Brain microvascular endothelial cell (primary cell): ENCODE data around the gene KRTAP12-4.

ENCODE experiments used
- DNase-seq: peaks from one replicate; pipeline ENCODE4 v3.0.0-alpha.2; 2020
- H3K27ac ChIP-seq: fragments of 250-450 bp; sonication (Bioruptor Pico); 2 replicates; pipeline ENCODE4 v1.5.1; 2020; ENCODE audit warnings: mild to moderate bottlenecking, moderate library complexity
- H3K27me3 ChIP-seq: fragments of 250-450 bp; sonication (Bioruptor Pico); replicated peaks from 2 replicates; pipeline ENCODE4 v1.5.1; 2020; ENCODE audit warnings: mild to moderate bottlenecking
- H3K36me3 ChIP-seq: fragments of 250-450 bp; sonication (Bioruptor Pico); replicated peaks from 2 replicates; pipeline ENCODE4 v1.5.1; 2020; ENCODE audit warnings: mild to moderate bottlenecking
- H3K4me3 ChIP-seq: 2 replicates; pipeline ENCODE4 v1.5.1; 2011; ENCODE audit warnings: low read depth, mild to moderate bottlenecking, control low read depth, low read length, moderate library complexity
- CTCF ChIP-seq: IDR thresholded peaks from 2 replicates; pipeline ENCODE4 v1.5.1; 2011; ENCODE audit warnings: low read depth, mild to moderate bottlenecking, moderate library complexity, low read length, control low read depth, inconsistent platforms; ENCODE audit errors: missing control alignments
- in situ Hi-C: cut with HindIII; loops from 2 replicates; pipeline ENCODE4 v1.10.0; 2017; ENCODE audit warnings: low sequenced_read_pairs, low pct_ligation_motif_present

KRTAP12-4 gene

GRCh38 chr21:44616591-44616926 is 37.9 kb downstream of the KRTAP12-4 start:
- Histone ChIP-seq H3K27ac (no peak overlapping the region), H3K27me3 (no peaks in the 10 kb centered on the region), H3K4me3 (no peak overlapping the region), H3K36me3 (no peaks in the 10 kb centered on the region)
- in situ Hi-C loops: no loop called here
- no peak for TF ChIP-seq CTCF
- no peak for DNase-seq

- H3K36me3 ChIP-seq: no peaks in the 10 kb centered on the region
- TF ChIP-seq CTCF: no peak
- in situ Hi-C loops: no loop called here
- no peaks in the 10 kb centered on the region for H3K27me3 ChIP-seq
- H3K27ac ChIP-seq: no peak overlapping the region
- no peak overlapping the region for H3K4me3 ChIP-seq
- no peak for DNase-seq
Measured at GRCh38 chr21:44615911-44616590, 38.4 kb downstream of the KRTAP12-4 start.

GRCh38 chr21:44615466-44615865 is 39.0 kb downstream of the KRTAP12-4 start:
- no peak for DNase-seq
- no peak overlapping the region for H3K4me3 ChIP-seq
- no peaks in the 10 kb centered on the region for H3K36me3 ChIP-seq
- in situ Hi-C loops: no loop called here
- no peak for TF ChIP-seq CTCF
- H3K27ac ChIP-seq: no peak overlapping the region
- H3K27me3 ChIP-seq: no peaks in the 10 kb centered on the region

- DNase-seq: no peak
- H3K4me3 ChIP-seq: no peak overlapping the region
- H3K36me3 ChIP-seq: no peaks in the 10 kb centered on the region
- in situ Hi-C loops: no loop called here
- H3K27ac ChIP-seq: no peak overlapping the region
- no peaks in the 10 kb centered on the region for H3K27me3 ChIP-seq
- TF ChIP-seq CTCF: no peak
Measured at GRCh38 chr21:44614961-44615391, 39.5 kb downstream of the KRTAP12-4 start.

- Histone ChIP-seq H3K27me3 (no peaks in the 10 kb centered on the region), H3K36me3 (no peaks in the 10 kb centered on the region), H3K27ac (no peak overlapping the region), H3K4me3 (no peak overlapping the region)
- no peak for TF ChIP-seq CTCF
- DNase-seq: no peak
- in situ Hi-C loops: no loop called here
Measured at GRCh38 chr21:44614161-44614631, 40.3 kb downstream of the KRTAP12-4 start.
